GM12878 (cell line): Measurements from ENCODE around the gene ACSF3. TPM values are rescaled to one million over a fixed set of nuclear protein-coding genes. Genes with fewer than 3 reads are reported as not detected.

Experiments used
- ATAC-seq: fragments of 200-7000 bp; cut with Tn5 transposase; 3 replicates; pipeline ENCODE4 v1.9.1; 2020; ENCODE audit warnings: mild to moderate bottlenecking, moderate library complexity
- BruUV-seq: library from RNA; stranded (reverse); fragments of 400-500 nt; replicated peaks from 2 replicates; lab custom pipeline; 2021; lab: Mats Ljungman, UMichigan
- CTCF ChIA-PET: fragments of 300-600 bp; sonication (Branson Sonifier 250); formaldehyde crosslinking; extraction: SDS; loops from one replicate; lab custom pipeline; 2021; ENCODE audit warnings: inconsistent platforms; lab: Yijun Ruan, JAX
- POLR2A ChIA-PET: fragments of 350-600 bp; formaldehyde crosslinking; extraction: SDS; loops from one replicate; lab custom pipeline; 2021; ENCODE audit warnings: inconsistent platforms; lab: Charles Lee
- RAD21 ChIA-PET: fragments of 300-600 bp; sonication (Branson Sonifier 250); formaldehyde crosslinking; loops from one replicate; lab custom pipeline; 2023; ENCODE audit warnings: antibody characterized with exemption; ENCODE audit not compliant: unreplicated experiment; lab: Charles Lee
- SMC1A ChIA-PET: fragments of 300-600 bp; sonication (Branson Sonifier 250); formaldehyde crosslinking; loops from one replicate; lab custom pipeline; 2023; ENCODE audit not compliant: unreplicated experiment, uncharacterized antibody; lab: Charles Lee
- DNase-seq: peaks from one replicate; pipeline ENCODE4 v3.0.0-alpha.2; 2011; ENCODE audit warnings: low read depth, low spot score
- FAIRE-seq: peaks from 3 replicates; lab custom pipeline; 2011; peaks lifted over from hg19 to GRCh38; lab: Jason Lieb, UNC
- H2AFZ ChIP-seq: 2 replicates; pipeline ENCODE4 v1.6.0; 2011; ENCODE audit warnings: low read depth, low read length, control low read depth; ENCODE audit not compliant: control insufficient read depth
- H3K27ac ChIP-seq: 2 replicates; pipeline ENCODE4 v1.5.1; 2011; ENCODE audit warnings: control low read depth; ENCODE audit not compliant: control insufficient read depth, insufficient read depth
- H3K27me3 ChIP-seq, 2 experiments: replicated peaks in 1 of 2; 2 replicates each; pipeline versions ENCODE4 v1.6.0 to v1.6.1; 2011; ENCODE audit warnings: low read length in 1 of 2; ENCODE audit not compliant: control insufficient read depth in 2 of 2, insufficient read depth in 2 of 2
- H3K36me3 ChIP-seq, 2 experiments: 2 replicates each; pipeline ENCODE4 v1.5.1; 2011; ENCODE audit warnings: low read length in 1 of 2; ENCODE audit not compliant: control insufficient read depth in 2 of 2, insufficient read depth in 2 of 2
- H3K4me1 ChIP-seq: 2 replicates; pipeline ENCODE4 v1.6.1; 2011; ENCODE audit warnings: mild to moderate bottlenecking, low read length, moderate library complexity, mixed read lengths; ENCODE audit not compliant: control insufficient read depth, insufficient read depth
- H3K4me2 ChIP-seq: 2 replicates; pipeline ENCODE4 v1.6.0; 2011; ENCODE audit warnings: control low read depth; ENCODE audit not compliant: control insufficient read depth, insufficient read depth
- H3K4me3 ChIP-seq: fragments of 200-600 bp; sonication (generic); 2 replicates; pipeline ENCODE4 v1.5.1; 2016
- H3K79me2 ChIP-seq: 2 replicates; pipeline ENCODE4 v1.6.0; 2011; ENCODE audit warnings: low read length; ENCODE audit not compliant: control insufficient read depth, insufficient read depth
- H3K9ac ChIP-seq: 2 replicates; pipeline ENCODE4 v1.8.0; 2011; ENCODE audit warnings: low read length, control low read depth, mixed read lengths; ENCODE audit not compliant: control insufficient read depth, insufficient read depth
- H3K9me3 ChIP-seq: replicated peaks from 3 replicates; pipeline ENCODE4 v1.5.1; 2011; ENCODE audit warnings: mild to moderate bottlenecking, low read length; ENCODE audit not compliant: control insufficient read depth, insufficient read depth
- H4K20me1 ChIP-seq: 2 replicates; pipeline ENCODE4 v1.6.0; 2011; ENCODE audit not compliant: control insufficient read depth, insufficient read depth
- POLR2A ChIP-seq: IDR thresholded peaks from 2 replicates; pipeline ENCODE4 v1.6.1; 2011; ENCODE audit warnings: low read depth, mild to moderate bottlenecking, low read length
- USF1 ChIP-seq: IDR thresholded peaks from 2 replicates; pipeline ENCODE4 v1.6.1; 2011; ENCODE audit warnings: borderline replicate concordance, low read depth, mild to moderate bottlenecking, moderate library complexity, mixed read lengths, low read length; ENCODE audit not compliant: insufficient read depth; ENCODE audit errors: extremely low read length
- WGBS: methylation state at CpG from one replicate; pipeline ENCODE4 v1.1.6; 2016; ENCODE audit warnings: low lambda C conversion rate; ENCODE audit not compliant: insufficient replicate concordance, insufficient coverage; ENCODE audit errors: missing lambda C conversion rate; 5-methylcytosine and 5-hydroxymethylcytosine counted together
- in situ Hi-C: fragments of 300-500 bp; cut with MboI; formaldehyde crosslinking; loops from 9 replicates; pipeline ENCODE4 v1.14.3; 2018; ENCODE audit warnings: mixed read lengths
- intact Hi-C: fragments of 100-400 bp; cut with micrococcal nuclease; formaldehyde crosslinking; loops from one replicate; pipeline ENCODE4 v1.14.2; 2022; ENCODE audit not compliant: unreplicated experiment
- polyA plus RNA-seq, 11 experiments: library from polyadenylated mRNA; depleted of rRNA in 4 of 11; unstranded in 6 of 11; stranded (reverse) in 5 of 11; fragments of >200 nt; fragmentation: Nextera tagmentation in 4 of 11; fragmentation: Illumina TruSeq in 1 of 11; extraction: Ambion mirVana in 4 of 11; extraction: Trizol in 1 of 11; gene quantifications; 1 replicate in 1 of 11; 2 replicates in 10 of 11; pipeline versions ENCODE4 v1.2.1 to v1.2.3, GENCODE V29; 2011 to 2016; ENCODE audit warnings: inconsistent platforms in 2 of 11, missing spikeins in 2 of 11, low read depth in 1 of 11
- total RNA-seq, 4 experiments: library from RNA; depleted of rRNA in 3 of 4; stranded (reverse); fragments of >200 nt in 3 of 4; fragmentation: Illumina TruSeq in 1 of 4; extraction: Trizol in 1 of 4; gene quantifications; 2 replicates each; pipeline versions ENCODE4 v1.2.1 to v1.2.3, GENCODE V29; 2013 to 2021
- TF ChIP-seq, protein P1 (sequence below): fragments of 150-350 bp; IDR thresholded peaks from 2 replicates; pipeline ENCODE4 v1.6.1; 2016; ENCODE audit warnings: low read depth, low read length
- TF ChIP-seq, protein P2 (sequence below): IDR thresholded peaks from 2 replicates; pipeline ENCODE4 v1.6.1; 2012; ENCODE audit warnings: mild to moderate bottlenecking, low read depth, low read length
- TF ChIP-seq, protein P3 (sequence below): fragments of 450-650 bp; IDR thresholded peaks from 2 replicates; pipeline ENCODE4 v1.6.1; 2014; ENCODE audit warnings: mild to moderate bottlenecking

Gene ACSF3
- total and polyA plus RNA-seq, 10 of the 15 experiments (the other 5 are each of a cell fraction or from before 2014, with no cell fraction given) = 1.0 to 44.4 (median 25.8) TPM

DNA sequence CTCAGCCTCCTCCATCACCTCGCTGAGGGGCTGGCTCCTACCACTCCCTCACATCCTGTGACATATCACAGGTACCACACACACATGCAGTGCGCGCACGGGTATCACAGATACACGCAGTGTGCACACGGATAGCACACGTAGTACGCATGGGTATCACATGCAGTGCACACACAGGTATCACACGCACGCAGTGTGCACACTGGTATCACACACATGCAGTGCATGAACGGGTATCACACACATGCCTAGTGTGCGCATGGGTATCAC lies 30.1 kb downstream of the ACSF3 start:
- Histone ChIP-seq H3K27me3 (no peaks in the 10 kb centered on the region), H3K36me3 (peaks cover 10 to 11% of the 10 kb centered on the region in 2 experiments; a peak in 3 of 4 replicates), H3K9me3 (peaks cover under 1% of the 10 kb centered on the region; the same call in 2 of the 3 replicates), H3K27ac (no peak overlapping the region), H3K4me3 (no peak overlapping the region), H3K79me2 (no peaks in the 10 kb centered on the region), H2AFZ (no peak overlapping the region), H3K9ac (no peak overlapping the region), H3K4me1 (peaks cover 7% of the 10 kb centered on the region; the same call in 1 of the 2 replicates), H4K20me1 (no peaks in the 10 kb centered on the region), H3K4me2 (no peak overlapping the region)
- ChIA-PET CTCF (no interaction called here), SMC1A (no interaction called here), RAD21 (no interaction called here), POLR2A (no interaction called here)
- intact Hi-C loops (no loop called here), in situ Hi-C loops (no loop called here)
- TF ChIP-seq USF1 (no peak), POLR2A (0 out of 2 replicates have a peak, but pooled peaks have one; percentile 14)
- TF ChIP-seq, protein P1, sequence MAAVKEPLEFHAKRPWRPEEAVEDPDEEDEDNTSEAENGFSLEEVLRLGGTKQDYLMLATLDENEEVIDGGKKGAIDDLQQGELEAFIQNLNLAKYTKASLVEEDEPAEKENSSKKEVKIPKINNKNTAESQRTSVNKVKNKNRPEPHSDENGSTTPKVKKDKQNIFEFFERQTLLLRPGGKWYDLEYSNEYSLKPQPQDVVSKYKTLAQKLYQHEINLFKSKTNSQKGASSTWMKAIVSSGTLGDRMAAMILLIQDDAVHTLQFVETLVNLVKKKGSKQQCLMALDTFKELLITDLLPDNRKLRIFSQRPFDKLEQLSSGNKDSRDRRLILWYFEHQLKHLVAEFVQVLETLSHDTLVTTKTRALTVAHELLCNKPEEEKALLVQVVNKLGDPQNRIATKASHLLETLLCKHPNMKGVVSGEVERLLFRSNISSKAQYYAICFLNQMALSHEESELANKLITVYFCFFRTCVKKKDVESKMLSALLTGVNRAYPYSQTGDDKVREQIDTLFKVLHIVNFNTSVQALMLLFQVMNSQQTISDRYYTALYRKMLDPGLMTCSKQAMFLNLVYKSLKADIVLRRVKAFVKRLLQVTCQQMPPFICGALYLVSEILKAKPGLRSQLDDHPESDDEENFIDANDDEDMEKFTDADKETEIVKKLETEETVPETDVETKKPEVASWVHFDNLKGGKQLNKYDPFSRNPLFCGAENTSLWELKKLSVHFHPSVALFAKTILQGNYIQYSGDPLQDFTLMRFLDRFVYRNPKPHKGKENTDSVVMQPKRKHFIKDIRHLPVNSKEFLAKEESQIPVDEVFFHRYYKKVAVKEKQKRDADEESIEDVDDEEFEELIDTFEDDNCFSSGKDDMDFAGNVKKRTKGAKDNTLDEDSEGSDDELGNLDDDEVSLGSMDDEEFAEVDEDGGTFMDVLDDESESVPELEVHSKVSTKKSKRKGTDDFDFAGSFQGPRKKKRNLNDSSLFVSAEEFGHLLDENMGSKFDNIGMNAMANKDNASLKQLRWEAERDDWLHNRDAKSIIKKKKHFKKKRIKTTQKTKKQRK = no peak
- TF ChIP-seq, protein P2, sequence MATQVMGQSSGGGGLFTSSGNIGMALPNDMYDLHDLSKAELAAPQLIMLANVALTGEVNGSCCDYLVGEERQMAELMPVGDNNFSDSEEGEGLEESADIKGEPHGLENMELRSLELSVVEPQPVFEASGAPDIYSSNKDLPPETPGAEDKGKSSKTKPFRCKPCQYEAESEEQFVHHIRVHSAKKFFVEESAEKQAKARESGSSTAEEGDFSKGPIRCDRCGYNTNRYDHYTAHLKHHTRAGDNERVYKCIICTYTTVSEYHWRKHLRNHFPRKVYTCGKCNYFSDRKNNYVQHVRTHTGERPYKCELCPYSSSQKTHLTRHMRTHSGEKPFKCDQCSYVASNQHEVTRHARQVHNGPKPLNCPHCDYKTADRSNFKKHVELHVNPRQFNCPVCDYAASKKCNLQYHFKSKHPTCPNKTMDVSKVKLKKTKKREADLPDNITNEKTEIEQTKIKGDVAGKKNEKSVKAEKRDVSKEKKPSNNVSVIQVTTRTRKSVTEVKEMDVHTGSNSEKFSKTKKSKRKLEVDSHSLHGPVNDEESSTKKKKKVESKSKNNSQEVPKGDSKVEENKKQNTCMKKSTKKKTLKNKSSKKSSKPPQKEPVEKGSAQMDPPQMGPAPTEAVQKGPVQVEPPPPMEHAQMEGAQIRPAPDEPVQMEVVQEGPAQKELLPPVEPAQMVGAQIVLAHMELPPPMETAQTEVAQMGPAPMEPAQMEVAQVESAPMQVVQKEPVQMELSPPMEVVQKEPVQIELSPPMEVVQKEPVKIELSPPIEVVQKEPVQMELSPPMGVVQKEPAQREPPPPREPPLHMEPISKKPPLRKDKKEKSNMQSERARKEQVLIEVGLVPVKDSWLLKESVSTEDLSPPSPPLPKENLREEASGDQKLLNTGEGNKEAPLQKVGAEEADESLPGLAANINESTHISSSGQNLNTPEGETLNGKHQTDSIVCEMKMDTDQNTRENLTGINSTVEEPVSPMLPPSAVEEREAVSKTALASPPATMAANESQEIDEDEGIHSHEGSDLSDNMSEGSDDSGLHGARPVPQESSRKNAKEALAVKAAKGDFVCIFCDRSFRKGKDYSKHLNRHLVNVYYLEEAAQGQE = no peak
- TF ChIP-seq, protein P3, sequence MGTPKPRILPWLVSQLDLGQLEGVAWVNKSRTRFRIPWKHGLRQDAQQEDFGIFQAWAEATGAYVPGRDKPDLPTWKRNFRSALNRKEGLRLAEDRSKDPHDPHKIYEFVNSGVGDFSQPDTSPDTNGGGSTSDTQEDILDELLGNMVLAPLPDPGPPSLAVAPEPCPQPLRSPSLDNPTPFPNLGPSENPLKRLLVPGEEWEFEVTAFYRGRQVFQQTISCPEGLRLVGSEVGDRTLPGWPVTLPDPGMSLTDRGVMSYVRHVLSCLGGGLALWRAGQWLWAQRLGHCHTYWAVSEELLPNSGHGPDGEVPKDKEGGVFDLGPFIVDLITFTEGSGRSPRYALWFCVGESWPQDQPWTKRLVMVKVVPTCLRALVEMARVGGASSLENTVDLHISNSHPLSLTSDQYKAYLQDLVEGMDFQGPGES = no peak
- ATAC-seq (no peak), FAIRE-seq (no peak), DNase-seq (no peak)
- 92% methylated on average over 12 of the region's 12 CpGs for WGBS
- no TSS peak for BruUV-seq
